ENCODE data around the gene AARS2.

- no peak for TF ChIP-seq RAD21 (IDR thresholded peaks at IDR 0.05; ENCODE audit: low read length)
- no peak for TF ChIP-seq CTCF (conservative IDR thresholded peaks at IDR 0.05; ENCODE audit: low read depth, low read length)
- no peak for TF ChIP-seq CEBPB (IDR thresholded peaks at IDR 0.05; ENCODE audit: low read depth, low read length)
- no peak for TF ChIP-seq MAFK (IDR thresholded peaks at IDR 0.05; ENCODE audit: low read depth, low read length)
- no peak for TF ChIP-seq POLR2A (IDR thresholded peaks at IDR 0.05; ENCODE audit: low read depth, low read length)
- no peak for TF ChIP-seq FOS (IDR thresholded peaks at IDR 0.05; ENCODE audit: low read depth, low read length)
- no peak for TF ChIP-seq MXI1 (IDR thresholded peaks at IDR 0.05; ENCODE audit: borderline replicate concordance, low read depth, low read length)
These were observed 12.0 kb downstream of the AARS2 start for GRCh38 chr6:44301106-44301505.

Measured in IMR-90 (cell line).